Stimulated activated CD8-positive, alpha-beta memory T cell treated with anti-CD3 and anti-CD28 coated beads, Interleukin-12 subunit alpha, Interleukin-12 subunit beta, amount 100 ng/mL, for 24 hours (primary cell): ENCODE results near the gene GUCY1A1.
"Not testable (repeated sequence)": the region's sequence is repeated elsewhere in the genome, so short reads cannot be mapped to it uniquely, and the experiment has no call there.

Experiments
- DNase-seq: peaks from one replicate; pipeline ENCODE4 v3.0.0-alpha.2; 2020; ENCODE audit errors: extremely low read depth

The GUCY1A1 gene, protein sequence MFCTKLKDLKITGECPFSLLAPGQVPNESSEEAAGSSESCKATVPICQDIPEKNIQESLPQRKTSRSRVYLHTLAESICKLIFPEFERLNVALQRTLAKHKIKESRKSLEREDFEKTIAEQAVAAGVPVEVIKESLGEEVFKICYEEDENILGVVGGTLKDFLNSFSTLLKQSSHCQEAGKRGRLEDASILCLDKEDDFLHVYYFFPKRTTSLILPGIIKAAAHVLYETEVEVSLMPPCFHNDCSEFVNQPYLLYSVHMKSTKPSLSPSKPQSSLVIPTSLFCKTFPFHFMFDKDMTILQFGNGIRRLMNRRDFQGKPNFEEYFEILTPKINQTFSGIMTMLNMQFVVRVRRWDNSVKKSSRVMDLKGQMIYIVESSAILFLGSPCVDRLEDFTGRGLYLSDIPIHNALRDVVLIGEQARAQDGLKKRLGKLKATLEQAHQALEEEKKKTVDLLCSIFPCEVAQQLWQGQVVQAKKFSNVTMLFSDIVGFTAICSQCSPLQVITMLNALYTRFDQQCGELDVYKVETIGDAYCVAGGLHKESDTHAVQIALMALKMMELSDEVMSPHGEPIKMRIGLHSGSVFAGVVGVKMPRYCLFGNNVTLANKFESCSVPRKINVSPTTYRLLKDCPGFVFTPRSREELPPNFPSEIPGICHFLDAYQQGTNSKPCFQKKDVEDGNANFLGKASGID

DNA sequence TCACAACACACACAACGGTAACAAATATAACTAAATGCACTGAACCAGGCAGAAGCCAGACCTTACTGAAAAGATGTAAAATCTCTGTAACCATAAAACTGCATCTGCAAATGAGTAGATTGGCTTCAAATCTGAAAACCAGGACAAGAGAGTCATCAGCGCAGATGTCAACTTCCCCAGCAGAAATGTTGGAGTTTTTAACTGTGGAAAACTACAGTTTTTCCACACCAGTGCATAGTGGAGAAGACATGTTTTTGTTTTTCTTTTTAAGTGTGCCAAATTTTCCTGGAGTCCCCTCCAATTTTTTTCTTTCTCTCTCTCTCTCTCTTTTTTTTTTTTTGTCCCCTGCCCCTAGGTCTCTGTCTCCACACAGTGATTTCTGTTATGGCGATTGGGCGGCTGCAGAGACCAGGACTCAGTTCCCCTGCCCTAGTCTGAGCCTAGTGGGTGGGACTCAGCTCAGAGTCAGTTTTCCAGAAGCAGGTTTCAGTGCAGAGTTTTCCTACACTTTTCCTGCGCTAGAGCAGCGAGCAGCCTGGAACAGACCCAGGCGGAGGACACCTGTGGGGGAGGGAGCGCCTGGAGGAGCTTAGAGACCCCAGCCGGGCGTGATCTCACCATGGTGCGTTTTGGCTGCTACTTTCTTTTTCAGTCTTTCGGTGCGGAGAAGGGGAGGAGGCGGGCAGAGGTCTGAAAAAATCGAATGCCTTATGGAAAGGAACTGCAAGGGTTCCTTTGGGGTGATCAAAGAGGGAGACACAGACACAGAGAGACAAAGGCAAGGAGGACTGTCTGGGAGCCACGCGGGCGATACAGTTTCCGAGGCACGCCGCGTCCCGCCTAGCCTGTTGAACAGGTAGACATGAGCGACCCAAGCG, at the start of gene GUCY1A1:
Gene GUCY1A1, plus strand, starts transcription at position 505 of the 878 bp plus-strand sequence. CDS start 30,020 bp downstream, outside the sequence.
- no peak for DNase-seq

DNA sequence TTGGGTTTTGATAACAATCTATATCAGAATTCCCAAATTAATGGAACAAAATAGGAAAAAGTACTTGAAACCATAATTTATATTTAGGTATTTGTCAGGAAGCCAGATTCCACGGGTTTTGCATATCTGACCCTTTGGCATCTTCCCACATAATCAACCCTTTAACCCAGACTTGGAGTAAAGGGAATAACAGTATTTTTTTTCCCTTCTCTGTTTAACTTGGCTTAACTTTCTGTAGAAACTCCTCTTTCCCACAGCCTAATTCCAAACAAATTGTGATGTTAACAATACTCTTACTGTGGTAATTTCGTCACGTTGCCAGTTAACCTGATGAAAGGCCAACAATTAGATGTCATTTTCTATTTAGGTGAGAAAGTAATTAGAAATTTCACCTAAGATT, 49.4 kb upstream of the GUCY1A1 start:
- no peak for DNase-seq

DNA sequence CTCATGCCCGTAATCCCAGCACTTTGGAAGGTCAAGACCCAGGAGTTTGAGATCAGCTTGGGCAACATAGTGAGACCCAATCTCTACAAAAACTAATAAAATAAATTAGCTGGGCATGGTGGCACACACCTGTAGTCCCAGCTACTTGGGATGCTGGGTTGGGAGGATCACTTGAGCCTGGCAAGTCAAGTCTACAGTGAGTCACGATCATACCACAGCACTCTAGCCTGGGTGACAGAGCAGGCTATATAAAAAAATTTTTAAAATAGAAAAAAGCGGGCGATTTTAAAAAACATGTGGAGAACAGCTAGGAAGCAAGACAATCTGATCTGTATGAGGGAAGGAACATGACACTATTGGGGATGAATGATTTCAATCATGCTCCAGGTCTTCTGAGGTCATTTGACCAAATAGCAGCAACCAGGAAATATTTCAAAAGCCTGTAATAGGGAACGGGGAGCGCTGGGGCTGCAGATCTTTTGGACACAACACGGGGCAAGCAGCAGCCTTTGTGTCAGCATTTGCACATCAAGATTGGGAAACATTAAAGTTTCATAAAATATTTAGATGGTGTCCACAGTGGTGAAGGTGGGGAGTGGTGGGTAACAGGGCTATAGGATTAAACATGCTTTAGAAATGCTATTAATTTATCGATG, 48.3 kb upstream of the GUCY1A1 start:
- DNase-seq, result no peak

DNA sequence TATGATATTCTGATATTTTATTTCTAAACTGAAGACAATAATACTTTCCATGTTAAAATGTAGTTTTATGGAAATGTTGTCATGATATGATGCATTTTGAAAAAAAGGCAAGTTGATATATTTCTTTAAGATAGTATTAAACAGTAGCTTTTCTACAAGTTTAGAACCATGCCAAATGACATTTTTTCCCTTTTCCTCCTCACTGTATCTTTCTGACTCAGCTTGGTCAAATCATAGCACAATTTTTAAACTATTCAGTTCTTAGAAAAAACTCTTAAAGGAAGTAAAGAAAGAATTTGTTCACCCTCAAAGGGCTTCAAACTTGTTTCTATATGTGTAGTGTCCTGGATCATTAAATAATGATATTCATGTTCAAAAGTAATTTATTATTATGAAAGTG, 46.0 kb upstream of the GUCY1A1 start:
- no peak for DNase-seq

DNA sequence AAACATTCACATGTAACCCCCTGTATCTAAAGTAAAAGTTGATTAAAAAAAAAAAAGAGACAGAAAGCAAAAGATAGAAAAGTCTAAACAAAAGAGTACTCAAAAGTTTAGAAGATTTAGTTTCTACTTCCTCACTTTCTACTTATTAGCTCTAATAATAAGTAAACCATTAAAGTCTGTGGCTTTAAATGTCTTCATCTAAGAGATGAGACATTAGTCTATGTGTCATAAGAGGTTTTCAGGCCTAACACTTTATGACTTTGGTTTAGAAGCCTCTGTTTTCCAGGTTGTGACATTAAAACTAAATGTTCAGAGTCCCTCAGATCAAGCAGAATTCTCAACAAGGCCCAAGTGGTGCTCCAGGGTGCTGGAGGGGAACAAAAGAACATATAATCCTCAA, 42.2 kb upstream of the GUCY1A1 start:
- DNase-seq, result no peak

DNA sequence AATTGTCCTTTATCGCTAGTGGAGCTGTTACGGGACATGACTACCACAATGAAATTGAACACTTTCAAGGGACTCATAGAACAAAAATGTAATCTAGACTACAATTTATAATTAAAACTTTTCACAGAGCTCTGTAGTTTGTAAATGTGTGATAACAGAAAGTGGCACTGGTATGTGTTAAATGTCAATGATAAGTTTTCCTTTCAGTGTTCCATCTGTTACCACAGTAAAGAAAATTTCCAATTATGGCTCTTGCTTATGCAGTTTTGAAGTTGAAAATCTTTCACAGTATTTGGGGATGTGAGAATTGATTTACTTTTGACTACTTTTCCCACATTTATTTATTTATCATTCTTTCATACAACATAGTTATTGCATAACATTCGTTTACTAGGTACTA, 40.1 kb upstream of the GUCY1A1 start:
- DNase-seq, result no peak

DNA sequence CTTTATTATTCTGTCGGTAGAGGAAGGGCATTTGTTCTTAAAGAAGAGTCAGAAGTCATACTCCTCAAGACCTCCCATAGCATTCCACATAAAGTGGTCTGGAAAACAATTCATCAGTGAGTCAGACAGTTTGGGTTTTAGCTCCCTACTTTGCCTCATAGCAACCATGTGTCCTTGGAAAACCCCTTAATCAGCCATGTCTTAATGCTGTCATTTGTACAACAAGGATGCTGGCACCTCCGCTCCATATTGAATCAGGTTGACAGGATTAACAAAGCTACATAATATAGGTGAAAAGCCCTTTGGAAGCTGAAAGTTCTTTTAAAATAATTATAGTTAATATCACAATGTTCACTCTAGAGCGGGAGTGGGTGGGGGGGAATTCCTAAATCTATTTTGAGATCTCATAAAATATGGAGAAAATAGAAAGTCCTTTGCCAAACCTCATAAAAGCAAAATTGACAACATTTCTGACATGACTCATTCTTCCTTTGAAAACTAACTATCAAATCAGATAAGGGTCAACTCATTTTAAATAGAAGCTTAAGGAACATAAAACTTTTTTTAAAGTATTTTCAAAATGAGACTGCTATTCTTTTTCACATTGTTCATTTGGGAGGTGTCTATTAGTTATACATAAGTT, 37.3 kb upstream of the GUCY1A1 start:
- DNase-seq, result no peak

DNA sequence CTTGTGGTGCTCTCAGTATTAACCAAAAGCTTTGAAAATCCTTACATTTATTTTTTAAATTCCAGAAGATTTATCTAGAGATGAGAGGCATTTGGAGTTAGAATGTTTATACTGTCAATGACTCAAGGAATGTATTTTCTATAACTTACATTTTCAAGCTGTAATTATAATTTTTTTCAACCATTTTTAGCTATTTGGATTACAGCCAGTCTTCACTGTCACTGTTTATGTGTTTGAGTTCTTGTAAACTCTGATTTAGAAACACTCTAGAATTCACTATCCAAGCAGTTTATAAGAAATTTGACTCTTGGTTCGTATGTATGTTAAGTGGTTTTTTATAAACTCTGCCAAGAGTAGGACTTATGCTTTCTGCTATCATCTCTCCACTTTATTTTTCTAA, 36.7 kb upstream of the GUCY1A1 start:
- no peak for DNase-seq

DNA sequence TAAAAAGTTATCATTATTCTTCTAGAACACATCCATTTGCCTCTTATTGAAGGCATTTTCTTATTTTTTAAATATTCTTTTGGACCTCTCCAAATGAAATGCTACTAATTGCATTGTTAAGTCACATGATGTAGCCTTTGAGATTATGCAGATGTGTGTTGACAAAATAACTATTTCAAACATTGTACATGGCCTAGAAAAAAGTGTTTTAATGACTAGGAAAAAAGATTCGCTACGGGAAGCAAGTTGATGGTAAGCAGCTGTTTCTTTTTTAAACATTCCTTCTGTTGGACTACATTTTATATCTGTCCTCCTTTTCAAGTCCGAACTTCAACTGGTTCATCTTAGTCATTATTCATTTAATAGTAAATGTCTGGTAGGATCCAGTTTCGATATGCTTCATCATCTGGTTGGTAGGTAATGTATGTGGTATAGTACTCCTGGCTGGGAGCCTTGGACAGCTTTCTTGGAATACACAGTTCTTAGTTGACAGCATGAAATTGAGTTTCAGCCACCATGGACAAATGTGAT, 34.3 kb upstream of the GUCY1A1 start:
- DNase-seq, result no peak

DNA sequence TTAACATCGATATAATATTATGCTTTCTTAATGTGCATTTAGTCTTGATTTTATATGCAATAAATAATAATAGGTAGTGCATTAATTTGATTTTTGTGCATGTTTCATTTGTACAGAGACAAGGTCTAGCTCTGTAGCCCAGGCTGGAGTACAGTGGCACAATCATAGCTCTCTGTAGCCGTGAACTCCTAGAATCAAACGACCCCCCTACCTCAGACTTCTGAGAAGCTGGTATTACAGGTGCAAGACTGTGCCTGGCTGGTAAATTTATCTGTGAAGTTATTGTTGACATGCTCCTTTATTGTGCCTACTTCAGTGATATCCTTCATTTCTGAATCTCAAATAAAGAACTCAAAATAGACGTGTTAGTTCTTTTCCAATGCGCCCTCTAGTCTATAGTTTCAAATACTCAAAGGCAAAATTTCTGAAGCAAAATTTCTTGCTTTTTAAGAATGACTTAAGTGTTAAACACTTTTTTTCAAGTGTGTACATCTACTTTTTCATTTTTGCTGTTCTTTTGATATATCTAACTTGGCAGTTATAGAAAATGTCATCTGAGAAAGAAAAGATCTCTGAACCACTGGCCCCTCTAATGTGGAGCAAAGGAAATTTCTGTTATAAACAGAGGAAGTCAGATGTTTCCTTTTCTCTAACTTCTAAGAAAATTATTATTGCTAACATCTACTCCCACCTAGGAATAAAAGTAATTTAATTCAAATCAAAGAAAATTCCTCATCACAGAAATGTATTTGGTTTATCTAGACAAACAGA, 28.3 kb upstream of the GUCY1A1 start:
- DNase-seq, result no peak

DNA sequence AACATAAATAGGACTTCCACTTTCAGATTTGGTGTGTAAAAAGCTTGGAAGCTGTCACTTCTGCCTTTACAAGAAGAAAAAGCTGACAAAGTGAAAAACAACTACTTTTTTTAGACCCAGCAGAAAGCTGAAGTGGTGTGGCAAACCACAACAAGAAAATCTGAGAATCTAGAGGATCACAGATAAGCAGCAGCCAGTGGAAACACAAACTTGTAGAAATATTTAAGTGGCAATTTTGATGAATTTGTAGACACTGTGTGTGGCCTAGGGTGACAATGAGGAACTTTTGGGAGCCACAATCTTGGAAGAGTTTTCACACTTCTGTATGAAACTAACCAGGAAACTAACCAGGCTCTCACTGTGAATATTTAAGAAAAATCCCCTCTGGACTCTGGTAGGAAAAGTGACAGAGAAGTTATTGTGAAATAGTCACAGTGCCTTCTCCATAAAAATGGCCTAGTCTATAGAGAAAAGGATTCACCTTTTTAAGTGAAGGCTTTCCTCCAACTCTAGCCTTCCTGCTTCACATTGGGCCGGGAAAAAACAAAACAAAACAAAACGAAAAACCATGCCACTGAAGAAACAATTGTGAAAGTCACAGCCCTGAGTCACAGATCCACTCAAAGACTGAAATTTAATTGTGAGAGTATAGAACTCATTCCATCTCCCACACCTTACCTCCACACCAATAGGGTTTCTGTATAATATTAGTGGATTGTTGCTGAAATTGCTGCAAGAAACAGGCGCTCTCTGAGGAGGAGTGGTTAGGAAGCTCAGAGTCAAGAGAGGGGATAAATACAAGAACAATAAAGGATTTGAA, 26.7 kb upstream of the GUCY1A1 start:
- DNase-seq, result no peak

DNA sequence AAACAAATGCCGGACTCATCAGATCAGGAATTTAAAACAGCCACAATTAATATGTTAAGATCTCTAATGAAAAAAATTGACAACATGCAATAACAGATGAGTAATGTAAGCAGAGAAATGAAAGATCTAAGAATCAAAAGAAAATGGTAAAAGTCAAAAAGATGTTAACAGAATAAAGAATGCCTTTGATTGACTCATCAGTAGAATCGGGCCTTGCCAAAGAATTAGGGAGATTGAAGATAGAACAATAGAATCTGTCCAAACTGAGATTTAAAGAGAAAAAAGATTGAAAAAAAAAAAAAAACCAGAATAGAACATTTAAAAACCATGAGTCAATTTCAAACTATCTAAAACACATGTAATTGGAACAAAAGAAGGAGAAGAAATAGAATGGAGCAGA, 25.9 kb upstream of the GUCY1A1 start:
- no peak for DNase-seq

DNA sequence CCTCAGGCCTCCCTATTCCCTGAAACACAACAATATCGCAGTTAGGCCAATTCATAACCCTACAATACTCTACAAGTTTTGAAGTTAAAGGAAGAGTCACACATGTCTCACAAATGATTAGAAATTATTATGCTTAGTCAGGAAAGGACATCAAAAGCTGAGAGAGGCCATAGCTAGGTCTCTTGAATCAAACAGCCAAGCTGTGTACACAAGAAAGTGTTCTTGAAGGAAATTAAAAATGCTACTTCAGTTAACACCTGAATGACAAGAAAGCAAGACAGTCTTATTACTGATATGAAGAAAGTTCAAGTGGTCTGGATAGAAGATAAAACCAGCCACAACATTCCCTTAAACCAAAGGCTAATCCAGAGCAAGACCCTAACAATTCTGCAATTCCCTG, 23.6 kb upstream of the GUCY1A1 start:
- no peak for DNase-seq

DNA sequence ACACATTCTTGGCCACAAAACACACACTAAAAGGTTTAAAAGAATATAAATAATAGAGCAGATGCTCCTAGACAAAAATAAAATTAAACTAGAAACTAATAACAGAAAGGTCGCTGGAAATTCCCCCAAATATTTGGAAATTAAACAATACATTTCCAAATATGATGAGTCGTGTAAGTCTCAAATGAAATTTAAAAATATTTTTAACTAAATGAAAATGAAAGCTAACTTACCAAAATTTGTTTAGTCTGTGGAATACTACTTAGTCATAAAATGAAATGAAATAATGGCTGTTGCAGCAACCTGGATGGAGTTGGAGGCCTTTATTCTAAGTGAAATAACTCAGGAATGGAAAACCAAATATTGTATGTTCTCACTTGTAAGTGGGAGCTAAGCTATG, 20.6 kb upstream of the GUCY1A1 start:
- DNase-seq, result no peak

DNA sequence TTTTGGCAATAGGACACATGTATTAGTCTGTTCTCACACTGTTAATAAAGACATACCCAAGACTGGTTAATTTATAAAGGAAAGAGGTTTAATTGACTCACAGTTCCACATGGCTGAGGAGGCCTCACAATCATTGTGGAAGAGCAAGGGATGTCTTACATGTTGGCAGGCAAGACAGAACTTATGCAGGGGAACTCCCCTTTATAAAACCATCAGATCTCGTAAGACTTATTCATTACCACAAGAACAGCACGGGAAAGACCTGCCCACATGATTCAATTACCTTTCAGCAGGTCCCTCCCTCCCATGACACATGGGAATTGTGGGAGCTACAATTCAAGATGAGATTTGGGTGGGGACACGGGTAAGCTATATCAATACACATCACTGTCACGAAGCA, 15.9 kb upstream of the GUCY1A1 start:
- not testable (repeated sequence) for DNase-seq

DNA sequence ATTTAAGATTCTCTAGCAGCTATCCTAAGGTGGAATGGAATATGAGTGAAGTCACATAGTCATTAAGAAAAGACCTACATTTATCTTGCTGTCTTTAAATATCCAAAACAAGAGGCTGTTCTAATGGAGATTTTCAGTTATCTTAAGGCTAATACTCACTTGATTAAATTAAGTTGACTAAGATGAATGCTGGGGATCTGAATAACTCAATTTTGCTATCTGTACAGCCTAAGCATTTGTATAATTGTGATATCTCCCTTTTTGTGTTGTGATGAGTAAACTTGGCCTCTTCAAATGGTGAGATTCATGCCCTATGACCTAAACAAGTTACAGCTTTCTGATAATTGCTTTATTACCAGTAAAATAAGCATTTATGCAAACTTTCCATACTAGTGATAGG, 13.6 kb upstream of the GUCY1A1 start:
- DNase-seq, result no peak

DNA sequence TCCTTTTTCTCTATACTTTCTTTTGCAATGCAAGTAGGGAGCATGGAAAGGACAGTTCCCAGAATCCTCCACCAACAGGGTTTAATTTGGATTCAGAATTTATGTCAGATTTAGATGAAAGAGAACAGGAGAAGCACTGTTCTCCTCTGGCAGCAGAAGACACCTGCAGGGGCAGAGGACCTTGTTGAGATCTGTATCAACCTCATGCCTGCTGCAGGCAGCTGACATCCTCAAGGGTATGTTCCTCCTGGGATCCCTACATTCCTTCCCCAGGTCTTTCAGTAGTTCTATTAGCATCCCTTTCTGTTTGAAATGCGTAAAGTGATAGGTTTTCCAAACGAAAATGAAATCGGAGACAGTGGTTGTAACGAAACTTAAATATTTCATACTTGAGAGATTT, 10.6 kb upstream of the GUCY1A1 start:
- no peak for DNase-seq

DNA sequence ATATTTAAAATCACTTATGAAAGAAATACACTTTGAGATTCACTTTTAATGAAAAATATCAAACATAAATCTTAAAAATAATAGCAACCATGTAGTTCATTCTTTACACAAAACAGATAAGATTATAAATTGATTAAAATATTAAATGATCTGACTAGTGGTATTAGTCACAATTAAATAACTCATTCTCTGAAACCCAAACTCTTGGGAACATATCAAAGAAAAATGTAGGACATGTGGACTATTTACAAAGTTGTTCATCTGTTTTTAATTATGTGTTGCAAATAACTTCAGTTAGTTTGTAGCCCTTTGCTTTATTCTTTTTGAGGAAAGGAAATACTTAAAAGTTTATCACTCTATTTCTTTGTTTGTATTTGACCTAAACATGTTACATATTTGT, 9.5 kb upstream of the GUCY1A1 start:
- DNase-seq, result no peak

DNA sequence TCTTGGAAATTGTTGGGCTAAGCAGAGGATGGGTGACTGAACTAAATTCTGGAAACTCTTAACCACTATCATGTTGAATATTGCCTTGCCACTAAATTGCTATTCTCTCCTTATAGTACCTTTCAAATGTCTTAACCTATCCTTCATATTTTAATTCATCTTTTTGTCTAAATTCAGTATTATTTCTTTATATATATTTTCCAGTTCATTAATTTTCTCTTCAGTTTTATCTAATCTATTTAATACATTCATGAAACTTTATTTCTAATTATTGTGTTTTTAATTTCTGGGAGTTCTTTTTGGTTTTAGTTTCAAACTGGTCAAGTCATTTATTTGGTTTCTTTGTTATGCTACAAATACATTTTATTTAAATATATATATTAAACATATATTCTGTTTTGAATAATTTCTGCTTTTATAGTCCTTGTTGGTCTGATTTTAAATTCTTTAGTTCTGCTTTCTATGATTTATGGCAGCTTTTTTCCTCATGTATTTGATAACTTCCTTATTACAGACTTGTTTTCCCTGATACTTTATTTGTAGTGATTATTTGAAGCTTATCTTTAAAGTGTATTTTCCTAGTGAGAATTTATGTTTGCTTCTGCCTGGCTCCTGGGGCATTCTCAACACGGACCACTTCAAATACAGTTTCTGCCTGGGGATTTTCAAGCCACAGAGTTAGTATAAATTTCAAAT, 8.5 kb upstream of the GUCY1A1 start:
- DNase-seq, result no peak
